Activated T-cell treated with anti-CD3 and anti-CD28 coated beads for 24 hours (primary cell): ENCODE results near the gene TCEANC2.
A peak's percentile ranks its signal among the peaks of the same experiment; 100 is the strongest.

Experiments used
- DNase-seq: peaks from one replicate; pipeline ENCODE4 v3.0.0-alpha.2; 2020; ENCODE audit warnings: low read depth

TCEANC2 gene

GRCh38 chr1:54114001-54114400 is 60.6 kb downstream of the TCEANC2 start:
- DNase-seq, result no peak

DNA sequence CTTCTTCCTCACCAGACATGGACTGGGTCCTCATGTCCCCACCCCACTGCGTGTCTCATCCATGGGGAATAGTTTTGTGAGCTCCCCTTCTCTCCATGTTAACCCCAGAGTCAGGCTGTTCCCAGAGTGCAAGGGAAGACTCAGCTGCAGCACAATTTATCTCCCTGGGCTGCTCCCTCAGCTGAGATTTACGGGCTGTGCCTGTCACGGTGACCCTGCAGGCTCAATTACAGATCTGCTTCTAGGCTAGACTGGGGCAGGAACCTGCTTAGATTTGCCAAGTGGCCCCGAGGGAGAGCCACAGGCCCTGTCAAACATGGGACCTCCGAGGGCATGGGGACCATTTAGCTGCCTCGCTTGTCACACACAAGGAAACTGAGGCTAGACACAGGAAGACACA is 61.5 kb downstream of the TCEANC2 start:
- DNase-seq, result no peak

DNA sequence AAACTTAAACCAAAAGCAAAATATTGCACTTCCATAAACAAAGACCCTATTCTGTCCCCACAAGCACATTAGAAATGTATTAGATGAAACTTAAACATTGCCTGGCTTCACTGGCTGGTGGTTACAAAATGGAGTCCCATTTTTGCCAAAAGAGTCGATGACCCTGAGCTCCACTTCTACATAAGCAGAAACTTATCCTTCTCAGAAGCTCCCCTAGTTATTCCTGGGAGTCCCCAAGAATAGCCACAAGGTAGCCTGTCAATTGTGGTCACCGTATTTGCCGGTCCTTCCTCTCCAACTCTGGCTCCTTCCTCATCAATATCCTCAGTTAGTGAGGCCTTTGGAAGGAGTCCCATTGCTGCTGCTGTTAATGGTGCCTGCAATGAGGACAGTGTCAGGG is 62.1 kb downstream of the TCEANC2 start:
- DNase-seq, result no peak

DNA sequence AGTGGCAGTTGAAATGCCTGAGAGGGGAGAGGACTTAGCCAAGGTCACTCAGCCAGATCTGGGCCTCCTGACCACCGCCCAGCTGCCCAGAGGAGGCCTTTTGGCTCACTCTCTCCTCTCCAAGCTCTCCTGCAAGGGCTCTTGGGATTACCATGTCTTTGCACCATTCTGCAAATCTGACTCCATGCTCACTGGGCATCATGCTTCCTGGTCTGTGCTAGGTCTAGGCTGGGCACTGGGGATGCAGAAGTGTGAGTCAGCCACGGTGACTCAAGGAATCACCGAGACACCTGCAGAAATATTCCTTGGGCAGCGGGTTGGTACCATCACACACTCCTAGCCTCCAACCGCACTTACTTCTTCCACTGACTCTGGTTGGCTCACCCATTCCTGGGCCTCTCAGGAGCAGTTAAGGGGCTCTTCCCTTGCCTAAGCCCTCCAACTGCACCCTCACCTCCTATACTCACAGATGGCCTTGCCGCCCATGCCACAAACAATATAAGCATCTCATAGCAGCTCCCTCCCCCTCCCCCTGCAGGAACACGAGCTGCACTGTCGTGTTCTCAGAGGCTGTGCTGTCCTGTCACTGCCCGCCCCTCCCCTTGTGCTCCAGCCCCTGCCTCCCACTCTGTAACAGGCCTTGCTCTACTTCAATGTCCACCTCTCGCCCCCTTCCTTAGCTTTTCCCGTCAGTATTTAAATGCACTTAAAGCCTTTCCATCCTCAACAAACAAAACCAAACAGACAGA is 64.6 kb downstream of the TCEANC2 start:
- DNase-seq, result no peak

- no peak for DNase-seq
Measured at GRCh38 chr1:54118704-54119103, 65.3 kb downstream of the TCEANC2 start.

DNA sequence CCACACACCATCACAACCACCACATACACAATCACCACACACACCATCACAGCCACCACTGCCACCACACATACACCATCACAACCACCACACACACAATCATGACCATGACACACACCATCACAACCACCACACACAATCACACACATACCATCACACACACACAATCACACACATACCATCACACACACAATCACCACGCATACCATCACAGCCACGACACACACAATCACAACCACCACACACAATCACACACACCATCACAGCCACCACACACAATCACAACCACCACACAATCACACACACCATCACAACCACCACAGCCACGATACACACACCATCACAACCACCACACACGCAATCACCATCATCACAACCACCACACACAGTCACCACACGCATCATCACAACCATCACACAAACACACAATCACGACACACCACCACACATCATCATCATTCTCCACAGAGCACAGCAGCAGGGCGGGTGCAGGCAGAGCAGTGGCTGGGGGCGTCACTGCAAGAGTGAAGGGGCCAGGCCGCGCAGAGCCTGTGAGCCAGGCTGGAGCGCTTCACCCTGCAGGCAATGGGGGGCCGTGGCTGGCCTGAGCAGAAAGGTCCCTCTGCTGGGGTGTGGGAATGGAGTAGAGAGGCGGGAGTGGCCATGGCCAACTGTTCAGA is 66.8 kb downstream of the TCEANC2 start:
- DNase-seq, result no peak

GRCh38 chr1:54120698-54121481 is 67.5 kb downstream of the TCEANC2 start:
- DNase-seq, result no peak

DNA sequence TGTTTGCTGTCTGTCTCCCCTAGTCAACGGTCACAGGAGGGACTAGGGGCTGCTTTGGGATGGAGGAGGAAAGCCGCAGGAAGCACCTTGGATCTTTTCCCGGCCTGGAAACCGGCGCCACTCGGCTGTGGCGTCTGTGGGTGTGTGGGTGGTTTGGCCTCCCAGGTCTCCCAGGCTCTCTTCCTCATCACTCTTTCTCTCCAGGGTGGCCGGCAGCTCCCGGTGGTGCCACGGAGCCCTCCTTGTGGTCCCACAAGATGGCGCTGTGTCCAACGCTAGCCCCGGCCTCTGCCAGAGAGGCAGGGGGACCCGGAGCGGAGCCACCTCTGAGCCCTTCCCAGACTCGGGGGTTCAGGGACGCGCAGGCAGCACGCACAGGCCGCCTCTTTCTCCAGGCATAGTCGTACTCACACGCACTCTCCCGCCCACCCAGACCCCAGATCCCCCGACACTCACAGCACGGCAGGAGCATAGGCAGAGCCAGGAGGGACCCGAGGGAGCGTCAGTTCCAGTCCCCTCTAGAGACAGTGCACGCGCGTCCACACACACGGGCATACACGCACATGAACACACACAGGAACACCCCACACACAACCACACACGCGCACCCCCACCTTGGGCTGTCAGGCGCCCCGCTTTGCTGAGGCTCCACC is 68.2 kb downstream of the TCEANC2 start:
- DNase-seq, result peak; percentile 60

GRCh38 chr1:54122135-54122751 is 68.8 kb downstream of the TCEANC2 start:
- DNase-seq, result no peak

DNA sequence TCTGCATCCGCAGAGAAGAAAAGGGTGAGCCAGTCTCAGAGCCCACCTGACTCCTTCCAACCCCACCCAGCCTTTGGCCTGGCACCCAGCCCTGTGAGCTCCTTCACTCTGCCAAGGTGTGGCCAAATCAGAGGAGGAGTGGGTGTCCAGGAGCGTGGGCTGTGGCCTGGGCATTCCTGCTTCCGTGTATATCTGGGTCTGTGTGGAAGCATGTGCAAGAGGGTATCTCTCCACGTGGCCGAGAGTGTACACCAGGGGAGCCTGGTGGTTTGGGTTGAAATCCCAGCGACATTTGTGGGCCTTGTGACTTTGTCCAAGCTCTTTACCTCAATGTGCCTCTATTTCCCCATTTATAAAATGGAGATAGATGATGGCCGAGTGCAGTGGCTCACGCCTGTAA is 69.6 kb downstream of the TCEANC2 start:
- no peak for DNase-seq

GRCh38 chr1:54124472-54124871 is 71.1 kb downstream of the TCEANC2 start:
- no peak for DNase-seq

GRCh38 chr1:54124906-54125305 is 71.5 kb downstream of the TCEANC2 start:
- DNase-seq, result no peak

- DNase-seq, result no peak
Measured at GRCh38 chr1:54125386-54126070, 72.1 kb downstream of the TCEANC2 start.

GRCh38 chr1:54126271-54126815 is 72.9 kb downstream of the TCEANC2 start:
- DNase-seq, result no peak

- no peak for DNase-seq
Measured at GRCh38 chr1:54127594-54128300, 74.3 kb downstream of the TCEANC2 start.

DNA sequence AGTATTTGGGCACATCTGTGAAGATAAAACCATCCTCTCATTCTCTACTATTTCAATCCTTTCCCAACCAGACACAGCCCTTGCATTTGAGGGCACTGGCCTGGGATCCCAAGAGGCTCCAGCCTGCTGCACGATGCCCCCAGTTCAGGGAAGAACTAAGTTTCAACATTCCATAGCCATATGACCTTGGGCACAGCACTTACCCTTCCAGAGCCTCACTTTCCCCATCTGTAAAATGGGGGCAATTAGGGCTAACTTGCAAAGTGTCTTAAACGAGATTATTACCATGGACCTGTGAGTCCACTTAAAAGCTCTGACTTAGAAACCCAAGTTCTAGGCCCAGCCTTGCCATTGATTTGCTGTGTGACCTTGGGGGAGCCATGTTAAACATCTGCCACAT is 76.5 kb downstream of the TCEANC2 start:
- DNase-seq, result no peak

DNA sequence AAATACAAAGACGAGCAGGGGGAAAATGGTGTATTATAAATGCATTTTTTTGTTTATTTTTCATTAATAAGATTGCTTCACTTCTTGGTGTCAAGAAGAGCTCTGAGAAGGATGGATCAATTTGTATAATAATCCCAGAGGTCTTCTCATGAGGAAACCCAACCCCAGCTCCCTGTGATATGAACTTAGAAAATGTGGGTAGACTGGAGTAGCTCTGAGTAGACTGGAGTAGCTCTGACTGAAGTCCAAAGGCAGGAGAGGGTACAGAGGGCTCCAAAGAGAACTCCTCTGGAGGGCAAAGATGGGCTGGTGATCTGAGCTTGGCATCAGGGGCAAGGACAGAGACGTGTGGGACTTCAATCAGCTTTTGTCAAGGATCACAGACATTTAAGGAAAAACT is 78.0 kb downstream of the TCEANC2 start:
- DNase-seq, result no peak

- no peak for DNase-seq
Measured at GRCh38 chr1:54132495-54132894, 79.1 kb downstream of the TCEANC2 start.

GRCh38 chr1:54134295-54134694 is 80.9 kb downstream of the TCEANC2 start:
- no peak for DNase-seq

- no peak for DNase-seq
Measured at GRCh38 chr1:54135436-54136120, 82.2 kb downstream of the TCEANC2 start.
